H9 (cell line): Measurements from ENCODE around the gene IL1RAPL2. TPM values are rescaled to one million over a fixed set of nuclear protein-coding genes. Genes with fewer than 3 reads are reported as not detected.

Experiments used
- DNase-seq: peaks from one replicate; pipeline ENCODE4 v3.0.0-alpha.2; 2017
- H2AFZ ChIP-seq: one replicate; pipeline ENCODE4 v1.6.1; 2013; ENCODE audit warnings: mild to moderate bottlenecking, low read length, control low read depth, moderate library complexity
- H2AK5ac ChIP-seq: 2 replicates; pipeline ENCODE4 v1.6.1; 2013; ENCODE audit warnings: low read length, control low read depth, mixed read lengths; ENCODE audit not compliant: insufficient read length
- H2BK120ac ChIP-seq: one replicate; pipeline ENCODE4 v1.6.1; 2013; ENCODE audit warnings: low read depth, mild to moderate bottlenecking, low read length, control low read depth, inconsistent platforms; ENCODE audit not compliant: poor library complexity, severe bottlenecking
- H2BK12ac ChIP-seq: 2 replicates; pipeline ENCODE4 v1.6.1; 2013; ENCODE audit warnings: low read length, control low read depth, mixed read lengths, low read depth; ENCODE audit not compliant: insufficient read length
- H2BK15ac ChIP-seq: 2 replicates; pipeline ENCODE4 v1.6.1; 2013; ENCODE audit warnings: low read depth, low read length, control low read depth
- H2BK20ac ChIP-seq: one replicate; pipeline ENCODE4 v1.6.1; 2013; ENCODE audit warnings: low read depth, mild to moderate bottlenecking, low read length, control low read depth, inconsistent platforms; ENCODE audit not compliant: poor library complexity, severe bottlenecking
- H2BK5ac ChIP-seq: 2 replicates; pipeline ENCODE4 v1.6.1; 2013; ENCODE audit warnings: low read length, control low read depth, mixed read lengths; ENCODE audit not compliant: insufficient read length
- H3K14ac ChIP-seq: 2 replicates; pipeline ENCODE4 v1.6.1; 2013; ENCODE audit warnings: low read length, control low read depth; ENCODE audit not compliant: insufficient read depth
- H3K18ac ChIP-seq: 2 replicates; pipeline ENCODE4 v1.6.1; 2013; ENCODE audit warnings: low read depth, mild to moderate bottlenecking, mixed read lengths, low read length, control low read depth; ENCODE audit not compliant: insufficient read length
- H3K23ac ChIP-seq: 2 replicates; pipeline ENCODE4 v1.6.1; 2013; ENCODE audit warnings: low read length, control low read depth, mixed read lengths, low read depth; ENCODE audit not compliant: insufficient read length
- H3K23me2 ChIP-seq: 2 replicates; pipeline ENCODE4 v1.6.1; 2013; ENCODE audit warnings: low read depth, mild to moderate bottlenecking, mixed read lengths, low read length, control low read depth; ENCODE audit not compliant: insufficient read length, poor library complexity, severe bottlenecking
- H3K27ac ChIP-seq: 2 replicates; pipeline ENCODE4 v1.5.1; 2013; ENCODE audit warnings: low read length, control low read depth, mixed read lengths, low read depth; ENCODE audit not compliant: insufficient read length
- H3K27me3 ChIP-seq: 2 replicates; pipeline ENCODE4 v1.6.1; 2013; ENCODE audit warnings: low read length, control low read depth, inconsistent platforms; ENCODE audit not compliant: insufficient read depth
- H3K4ac ChIP-seq: 2 replicates; pipeline ENCODE4 v1.6.1; 2013; ENCODE audit warnings: low read depth, mild to moderate bottlenecking, control low read depth, inconsistent platforms, low read length, moderate library complexity
- H3K4me1 ChIP-seq: 2 replicates; pipeline ENCODE4 v1.6.1; 2013; ENCODE audit warnings: low read length, control low read depth, inconsistent platforms; ENCODE audit not compliant: insufficient read depth
- H3K4me2 ChIP-seq: 2 replicates; pipeline ENCODE4 v1.6.1; 2013; ENCODE audit warnings: low read length, control low read depth, mixed read lengths; ENCODE audit not compliant: insufficient read length, insufficient read depth
- H3K56ac ChIP-seq: 2 replicates; pipeline ENCODE4 v1.6.1; 2013; ENCODE audit warnings: low read depth, mild to moderate bottlenecking, mixed read lengths, low read length, control low read depth; ENCODE audit not compliant: insufficient read length
- H3K79me1 ChIP-seq: 2 replicates; pipeline ENCODE4 v1.6.1; 2013; ENCODE audit warnings: low read depth, mild to moderate bottlenecking, moderate library complexity, low read length, control low read depth, inconsistent platforms; ENCODE audit not compliant: insufficient read depth, poor library complexity, severe bottlenecking
- H3K79me2 ChIP-seq: 2 replicates; pipeline ENCODE4 v1.6.1; 2013; ENCODE audit warnings: low read length, control low read depth, inconsistent platforms; ENCODE audit not compliant: insufficient read depth
- H3K9ac ChIP-seq: 2 replicates; pipeline ENCODE4 v1.6.1; 2013; ENCODE audit warnings: low read length, control low read depth, mixed read lengths; ENCODE audit not compliant: insufficient read length; ENCODE audit errors: extremely low read depth
- H3K9me3 ChIP-seq: one replicate; pipeline ENCODE4 v1.6.1; 2013; ENCODE audit warnings: low read depth, low read length, inconsistent platforms; ENCODE audit not compliant: control insufficient read depth
- H3T11ph ChIP-seq: one replicate; pipeline ENCODE4 v1.6.1; 2013; ENCODE audit warnings: mild to moderate bottlenecking, low read length, control low read depth, inconsistent platforms
- H4K20me1 ChIP-seq: one replicate; pipeline ENCODE4 v1.6.1; 2013; ENCODE audit not compliant: control insufficient read depth, insufficient read length, insufficient read depth
- H4K5ac ChIP-seq: 2 replicates; pipeline ENCODE4 v1.6.1; 2013; ENCODE audit warnings: low read depth, mild to moderate bottlenecking, mixed read lengths, low read length, control low read depth; ENCODE audit not compliant: insufficient read length
- H4K8ac ChIP-seq: replicated peaks from 2 replicates; pipeline ENCODE4 v1.6.1; 2013; ENCODE audit warnings: low read length, control low read depth, mixed read lengths, low read depth; ENCODE audit not compliant: insufficient read length
- H4K91ac ChIP-seq: 2 replicates; pipeline ENCODE4 v1.6.1; 2013; ENCODE audit warnings: low read depth, mild to moderate bottlenecking, moderate library complexity, mixed read lengths, low read length, control low read depth; ENCODE audit not compliant: insufficient read length
- H3K27ac Mint-ChIP-seq, 3 experiments: 2 replicates in 2 of 3; 3 replicates in 1 of 3; pipeline ENCODE4 v1.8.0; 2020 to 2021; ENCODE audit warnings: mixed read lengths in 3 of 3, mild to moderate bottlenecking in 1 of 3, moderate library complexity in 1 of 3
- H3K27me3 Mint-ChIP-seq: 2 replicates; pipeline ENCODE4 v1.8.0; 2021; ENCODE audit warnings: low read depth, mild to moderate bottlenecking, moderate library complexity, mixed read lengths
- H3K36me3 Mint-ChIP-seq, 3 experiments: 2 replicates in 2 of 3; 3 replicates in 1 of 3; pipeline ENCODE4 v1.8.0; 2020 to 2021; ENCODE audit warnings: low read depth in 3 of 3, mixed read lengths in 3 of 3; ENCODE audit not compliant: insufficient read depth in 1 of 3
- H3K4me1 Mint-ChIP-seq, 2 experiments: 2 replicates each; pipeline ENCODE4 v1.8.0; 2020; ENCODE audit warnings: mixed read lengths in 2 of 2
- H3K4me3 Mint-ChIP-seq, 2 experiments: 2 replicates in 1 of 2; 3 replicates in 1 of 2; pipeline ENCODE4 v1.8.0; 2020 to 2021; ENCODE audit warnings: mild to moderate bottlenecking in 2 of 2, mixed read lengths in 2 of 2, moderate library complexity in 1 of 2
- H3K9me3 Mint-ChIP-seq, 2 experiments: 2 replicates in 1 of 2; 3 replicates in 1 of 2; pipeline ENCODE4 v1.8.0; 2020; ENCODE audit warnings: mild to moderate bottlenecking in 2 of 2, mixed read lengths in 2 of 2, moderate library complexity in 1 of 2
- CTCF ChIP-seq: fragments of 200-600 bp; sonication (generic); conservative IDR thresholded peaks from 3 replicates; pipeline ENCODE4 v1.8.0; 2021; ENCODE audit warnings: antibody characterized with exemption, mild to moderate bottlenecking
- total RNA-seq: library from RNA; stranded (reverse); gene quantifications from 2 replicates; pipeline ENCODE4 v1.2.1, GENCODE V29; 2021

The IL1RAPL2 gene
- total RNA-seq, 1 experiment from 2014 or later: not detected

GRCh38 chrX:104707572-104707971, 141.6 kb downstream of the IL1RAPL2 start:
- H2BK15ac ChIP-seq: no peak overlapping the region
- H2BK120ac ChIP-seq: no peak overlapping the region
- H3K4me1 ChIP-seq: no peaks in the 10 kb centered on the region
- H4K8ac ChIP-seq: no peak overlapping the region
- no peak overlapping the region for H4K5ac ChIP-seq
- no peak overlapping the region for H3K9ac ChIP-seq
- no peaks in the 10 kb centered on the region for H4K20me1 ChIP-seq
- no peak overlapping the region for H2BK12ac ChIP-seq
- H2AK5ac ChIP-seq: no peak overlapping the region
- H3T11ph ChIP-seq: no peak overlapping the region
- H3K36me3 Mint-ChIP-seq: no peaks in the 10 kb centered on the region
- H3K79me1 ChIP-seq: no peaks in the 10 kb centered on the region
- H2AFZ ChIP-seq: no peak overlapping the region
- H3K27ac ChIP-seq: no peak overlapping the region
- H2BK5ac ChIP-seq: no peak overlapping the region
- peaks cover 0 to 2% of the 10 kb centered on the region in 2 experiments; a peak in 1 of 4 replicates for H3K4me1 Mint-ChIP-seq
- no peaks in the 10 kb centered on the region; the same call in 1 of the 2 replicates for H3K27me3 Mint-ChIP-seq
- H3K14ac ChIP-seq: no peak overlapping the region
- H3K18ac ChIP-seq: no peak overlapping the region
- H3K56ac ChIP-seq: no peak overlapping the region
- TF ChIP-seq CTCF: no peak
- no peaks in the 10 kb centered on the region for H3K9me3 ChIP-seq
- no peak overlapping the region for H3K4ac ChIP-seq
- no peak overlapping the region for H3K27ac Mint-ChIP-seq
- H3K4me3 Mint-ChIP-seq: no peak overlapping the region
- H3K23me2 ChIP-seq: no peaks in the 10 kb centered on the region
- no peak overlapping the region for H2BK20ac ChIP-seq
- DNase-seq: no peak
- no peaks in the 10 kb centered on the region for H3K79me2 ChIP-seq
- H4K91ac ChIP-seq: no peak overlapping the region
- no peak overlapping the region for H3K23ac ChIP-seq
- no peaks in the 10 kb centered on the region for H3K27me3 ChIP-seq
- H3K4me2 ChIP-seq: no peak overlapping the region
- H3K9me3 Mint-ChIP-seq: peaks cover 0 to 44% of the 10 kb centered on the region in 2 experiments; a peak in 2 of 5 replicates
